SK-N-SH (cell line): ENCODE measurements around the gene GPRC5B. TPM values are rescaled to one million over a fixed set of nuclear protein-coding genes. Genes with fewer than 3 reads are reported as not detected.

Source experiments
- CTCF ChIA-PET: fragments of 300-600, 350-600 bp; formaldehyde crosslinking; extraction: SDS; loops from one replicate; lab custom pipeline; 2021; lab: Yijun Ruan, JAX
- POLR2A ChIA-PET: fragments of 350-600 bp; sonication (Branson Sonifier 250); formaldehyde crosslinking; extraction: SDS; loops from one replicate; lab custom pipeline; 2020; ENCODE audit warnings: antibody characterized with exemption, inconsistent platforms; lab: Yijun Ruan, JAX
- DNase-seq: peaks from one replicate; pipeline ENCODE4 v3.0.0; 2012
- H2AFZ ChIP-seq: fragments of 200-600 bp; sonication (generic); 2 replicates; pipeline ENCODE4 v1.8.1; 2016; ENCODE audit warnings: antibody characterized with exemption, mild to moderate bottlenecking, low read depth
- H3F3A ChIP-seq: fragments of 200-600 bp; sonication (generic); replicated peaks from 2 replicates; pipeline ENCODE3; 2016; ENCODE audit warnings: antibody characterized with exemption, mild to moderate bottlenecking; ENCODE audit not compliant: insufficient read depth
- H3K27ac ChIP-seq, 2 experiments: fragments of 200-500 bp in 1 of 2; fragments of 200-600 bp in 1 of 2; sonication (Bioruptor generic) in 1 of 2; sonication (generic), shearing (Covaris generic) in 1 of 2; 2 replicates each; pipeline versions ENCODE4 v1.5.1 to v1.6.1; 2014 to 2016; ENCODE audit warnings: low read depth in 2 of 2, inconsistent platforms in 1 of 2, low read length in 1 of 2, mild to moderate bottlenecking in 1 of 2, mixed read lengths in 1 of 2
- H3K27me3 ChIP-seq: fragments of 200-600 bp; sonication (generic), shearing (Covaris generic); 2 replicates; pipeline ENCODE4 v1.6.1; 2016; ENCODE audit warnings: mixed run types; ENCODE audit not compliant: insufficient read depth
- H3K36me3 ChIP-seq, 2 experiments: fragments of 200-500 bp in 1 of 2; fragments of 200-600 bp in 1 of 2; sonication (Bioruptor generic) in 1 of 2; sonication (generic) in 1 of 2; replicated peaks in 1 of 2; 2 replicates each; pipeline versions ENCODE3 to v1.5.1; 2014 to 2016; ENCODE audit warnings: low read length in 1 of 2, mild to moderate bottlenecking in 1 of 2; ENCODE audit not compliant: insufficient read depth in 2 of 2, control insufficient read depth in 1 of 2
- H3K4me1 ChIP-seq, 2 experiments: fragments of 200-500 bp in 1 of 2; fragments of 200-600 bp in 1 of 2; sonication (Bioruptor generic) in 1 of 2; sonication (generic), shearing (Covaris generic) in 1 of 2; 2 replicates each; pipeline versions ENCODE4 v1.5.1 to v1.6.1; 2014 to 2016; ENCODE audit warnings: low read depth in 1 of 2, low read length in 1 of 2, mixed run types in 1 of 2; ENCODE audit not compliant: insufficient read depth in 2 of 2, control insufficient read depth in 1 of 2
- H3K4me2 ChIP-seq: fragments of 200-600 bp; sonication (generic), shearing (Covaris generic); 2 replicates; pipeline ENCODE4 v1.6.1; 2017; ENCODE audit warnings: mixed run types
- H3K4me3 ChIP-seq, 2 experiments: fragments of 200-500 bp in 1 of 2; fragments of 200-600 bp in 1 of 2; sonication (Bioruptor generic) in 1 of 2; sonication (generic), shearing (Covaris generic) in 1 of 2; 2 replicates each; pipeline versions ENCODE4 v1.5.1 to v1.8.1; 2014 to 2016; ENCODE audit warnings: low read depth in 2 of 2, inconsistent platforms in 1 of 2, low read length in 1 of 2, mild to moderate bottlenecking in 1 of 2, mixed read lengths in 1 of 2, moderate library complexity in 1 of 2
- H3K79me2 ChIP-seq: fragments of 200-600 bp; sonication (generic); 2 replicates; pipeline ENCODE4 v1.8.1; 2017; ENCODE audit warnings: mild to moderate bottlenecking; ENCODE audit not compliant: insufficient read depth
- H3K9ac ChIP-seq: fragments of 200-600 bp; sonication (generic); 2 replicates; pipeline ENCODE4 v1.6.1; 2017; ENCODE audit warnings: mixed run types
- H3K9me2 ChIP-seq: fragments of 200-600 bp; sonication (generic); 2 replicates; pipeline ENCODE4 v1.6.1; 2017; ENCODE audit warnings: mixed run types
- H3K9me3 ChIP-seq: fragments of 200-600 bp; sonication (generic); 2 replicates; pipeline ENCODE4 v1.6.1; 2017; ENCODE audit warnings: mixed run types, mild to moderate bottlenecking, moderate library complexity
- H4K20me1 ChIP-seq: fragments of 200-600 bp; sonication (generic); 2 replicates; pipeline ENCODE4 v1.6.1; 2017; ENCODE audit warnings: mild to moderate bottlenecking, mixed run types; ENCODE audit not compliant: insufficient read depth
- ELF1 ChIP-seq: IDR thresholded peaks from 2 replicates; pipeline ENCODE4 v1.4.0; 2012
- EP300 ChIP-seq, 2 experiments: IDR thresholded peaks; 2 replicates each; pipeline versions ENCODE4 v1.4.0 to v1.6.1; 2012; ENCODE audit warnings: borderline replicate concordance in 1 of 2, low read depth in 1 of 2, low read length in 1 of 2
- EZH2phosphoT487 ChIP-seq: fragments of 200-600 bp; sonication (generic); IDR thresholded peaks from 2 replicates; pipeline ENCODE4 v1.6.1; 2017; ENCODE audit warnings: low read depth, mixed run types, mild to moderate bottlenecking, antibody characterized with exemption, moderate library complexity, borderline replicate concordance
- FOSL2 ChIP-seq: IDR thresholded peaks from 2 replicates; pipeline ENCODE4 v1.4.0; 2012; ENCODE audit warnings: low read depth, mild to moderate bottlenecking, moderate library complexity, borderline replicate concordance
- FOXJ3 ChIP-seq: sonication (generic); formaldehyde crosslinking; IDR thresholded peaks from 2 replicates; pipeline ENCODE4 v1.5.1; 2020; ENCODE audit warnings: mild to moderate bottlenecking, missing genetic modification reagents
- GATA2 ChIP-seq: sonication (generic); formaldehyde crosslinking; IDR thresholded peaks from 2 replicates; pipeline ENCODE4 v1.5.0; 2020; ENCODE audit warnings: mild to moderate bottlenecking, missing genetic modification reagents
- JUND ChIP-seq: IDR thresholded peaks from 2 replicates; pipeline ENCODE4 v1.4.0; 2012
- MAX ChIP-seq: IDR thresholded peaks from 2 replicates; pipeline ENCODE4 v1.4.0; 2012; ENCODE audit warnings: low read depth
- MXI1 ChIP-seq: IDR thresholded peaks from 2 replicates; pipeline ENCODE4 v1.6.1; 2012; ENCODE audit warnings: mild to moderate bottlenecking, low read depth, low read length, improper control_type of control experiment
- NRF1 ChIP-seq: IDR thresholded peaks from 2 replicates; pipeline ENCODE4 v1.6.1; 2012; ENCODE audit warnings: low read depth, mild to moderate bottlenecking, low read length
- RCOR1 ChIP-seq: fragments of 150-350 bp; IDR thresholded peaks from 2 replicates; pipeline ENCODE4 v1.6.1; 2017; ENCODE audit warnings: antibody characterized with exemption, low read length
- REST ChIP-seq: IDR thresholded peaks from 2 replicates; pipeline ENCODE4 v1.6.1; 2012; ENCODE audit warnings: mild to moderate bottlenecking, low read depth, low read length, moderate library complexity
- RFX5 ChIP-seq: IDR thresholded peaks from 2 replicates; pipeline ENCODE4 v1.6.1; 2012; ENCODE audit warnings: mild to moderate bottlenecking, improper control_type of control experiment, low read length
- RXRA ChIP-seq: IDR thresholded peaks from 2 replicates; pipeline ENCODE4 v1.4.0; 2012; ENCODE audit warnings: low read depth, mild to moderate bottlenecking, borderline replicate concordance
- SIN3A ChIP-seq: IDR thresholded peaks from 2 replicates; pipeline ENCODE4 v1.6.1; 2012; ENCODE audit warnings: low read depth, mild to moderate bottlenecking, low read length, moderate library complexity, borderline replicate concordance
- TCF12 ChIP-seq: IDR thresholded peaks from 2 replicates; pipeline ENCODE4 v1.4.0; 2012
- USF1 ChIP-seq: IDR thresholded peaks from 2 replicates; pipeline ENCODE4 v1.4.0; 2012; ENCODE audit warnings: low read depth, borderline replicate concordance
- ZBTB33 ChIP-seq: IDR thresholded peaks from 2 replicates; pipeline ENCODE4 v1.4.0; 2012; ENCODE audit warnings: low read depth, borderline replicate concordance
- WGBS: methylation state at CpG from one replicate; pipeline ENCODE4 v1.1.6; 2017; ENCODE audit warnings: low lambda C conversion rate; 5-methylcytosine and 5-hydroxymethylcytosine counted together
- polyA plus RNA-seq, 3 experiments: library from polyadenylated mRNA; depleted of rRNA; stranded (reverse); fragments of >200 nt; gene quantifications; 2 replicates each; pipeline ENCODE4 v1.2.3, GENCODE V29; 2012

The GPRC5B gene
- polyA plus RNA-seq, 1 of the 3 experiments (the other 2 are of a cell fraction), result 1.1 TPM

GRCh38 chr16:19909750-19910322 lies 25.2 kb upstream of the GPRC5B start:
- ChIA-PET CTCF (interaction anchor here (8.7 to 17.2 kb wide), 2 partner anchors 387 to 473 kb away, joined by 184 to 473 read pairs; no protein-coding TSS in a partner anchor), POLR2A (no interaction called here)
- H3K9me2 ChIP-seq, result no peaks in the 10 kb centered on the region
- 57% methylated on average over 2 of the region's 2 CpGs for WGBS
- H3K9ac ChIP-seq, result no peak overlapping the region
- H3K4me2 ChIP-seq, result no peak overlapping the region
- H3K9me3 ChIP-seq, result no peaks in the 10 kb centered on the region
- no peaks in the 10 kb centered on the region for H3K36me3 ChIP-seq
- no peaks in the 10 kb centered on the region for H3F3A ChIP-seq
- no peak overlapping the region for H2AFZ ChIP-seq
- no peaks in the 10 kb centered on the region for H3K79me2 ChIP-seq
- H3K4me3 ChIP-seq, result no peak overlapping the region
- H4K20me1 ChIP-seq, result no peaks in the 10 kb centered on the region
- no peak overlapping the region for H3K27ac ChIP-seq
- TF ChIP-seq EZH2phosphoT487 (no peak), SIN3A (no peak), MXI1 (no peak), JUND (no peak), NRF1 (no peak), ELF1 (no peak), RCOR1 (no peak), FOXJ3 (no peak), RFX5 (no peak), ZBTB33 (no peak), REST (no peak), MAX (no peak), EP300 (IDR thresholded peaks at IDR 0.05; ENCODE audit: borderline replicate concordance in 1 of 2, low read depth in 1 of 2, low read length in 1 of 2) (no peak), FOSL2 (no peak), GATA2 (CRISPR knock-in tag) (no peak), RXRA (no peak), USF1 (no peak), TCF12 (no peak)
- TF ChIP-seq, all 33 proteins: peak for 0
- DNase-seq, result no peak
- Histone ChIP-seq H3K27me3 (no peaks in the 10 kb centered on the region; the same call in 1 of the 2 replicates), H3K4me1 (no peaks in the 10 kb centered on the region; a peak in 1 of 4 replicates)
